OCI-LY3 (cell line): Measurements from ENCODE around the gene ITPKB.

ENCODE experiments used
- EZH2phosphoT487 ChIP-seq: fragments of 200-600 bp; shearing (Covaris generic); IDR thresholded peaks from 2 replicates; pipeline ENCODE4 v1.6.1; 2018; ENCODE audit warnings: antibody characterized with exemption, mixed run types, low read depth
- TF ChIP-seq, protein P1 (sequence below): fragments of 200-600, 300-600 bp; sonication (generic); IDR thresholded peaks from 2 replicates; pipeline ENCODE4 v1.5.1; 2014; ENCODE audit warnings: antibody characterized with exemption, low read length, low read depth

DNA sequence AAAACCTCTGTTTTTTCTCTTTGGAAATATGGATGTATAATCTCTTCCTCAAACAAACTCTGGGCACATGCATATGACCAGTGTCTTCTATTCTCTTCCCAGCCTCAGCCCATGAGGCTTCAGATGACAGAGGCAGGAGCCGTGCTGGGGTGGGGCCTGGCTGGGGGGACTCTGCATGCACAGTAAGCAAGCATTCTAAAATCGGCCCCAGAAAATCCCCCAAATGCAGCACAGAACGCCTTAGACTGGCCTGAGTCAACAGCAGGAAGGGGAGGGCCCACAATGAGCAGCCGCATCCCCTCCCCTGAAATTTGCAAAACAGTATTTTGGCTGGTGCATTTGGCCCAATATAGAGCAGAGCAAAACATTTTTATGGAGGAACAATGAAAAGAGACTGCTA is 47.8 kb downstream of the ITPKB start:
- TF ChIP-seq, protein P1, sequence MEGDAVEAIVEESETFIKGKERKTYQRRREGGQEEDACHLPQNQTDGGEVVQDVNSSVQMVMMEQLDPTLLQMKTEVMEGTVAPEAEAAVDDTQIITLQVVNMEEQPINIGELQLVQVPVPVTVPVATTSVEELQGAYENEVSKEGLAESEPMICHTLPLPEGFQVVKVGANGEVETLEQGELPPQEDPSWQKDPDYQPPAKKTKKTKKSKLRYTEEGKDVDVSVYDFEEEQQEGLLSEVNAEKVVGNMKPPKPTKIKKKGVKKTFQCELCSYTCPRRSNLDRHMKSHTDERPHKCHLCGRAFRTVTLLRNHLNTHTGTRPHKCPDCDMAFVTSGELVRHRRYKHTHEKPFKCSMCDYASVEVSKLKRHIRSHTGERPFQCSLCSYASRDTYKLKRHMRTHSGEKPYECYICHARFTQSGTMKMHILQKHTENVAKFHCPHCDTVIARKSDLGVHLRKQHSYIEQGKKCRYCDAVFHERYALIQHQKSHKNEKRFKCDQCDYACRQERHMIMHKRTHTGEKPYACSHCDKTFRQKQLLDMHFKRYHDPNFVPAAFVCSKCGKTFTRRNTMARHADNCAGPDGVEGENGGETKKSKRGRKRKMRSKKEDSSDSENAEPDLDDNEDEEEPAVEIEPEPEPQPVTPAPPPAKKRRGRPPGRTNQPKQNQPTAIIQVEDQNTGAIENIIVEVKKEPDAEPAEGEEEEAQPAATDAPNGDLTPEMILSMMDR, result no peak
- TF ChIP-seq EZH2phosphoT487, result no peak
